NOMO-1 treated with dmso at 0.1 percent for 144 hours (cell line): ENCODE measurements around the gene TNIK.
"Not testable (repeated sequence)": the region's sequence is repeated elsewhere in the genome, so short reads cannot be mapped to it uniquely, and the experiment has no call there.

ENCODE experiments used
- DNase-seq: peaks from one replicate; lab custom pipeline; 2025; ENCODE audit not compliant: unreplicated experiment; lab: John Stamatoyannopoulos, UW

TNIK gene

GRCh38 chr3:171422855-171423254 lies 37.4 kb downstream of the TNIK start:
- not testable (repeated sequence) for DNase-seq

- no peak for DNase-seq
Observed at GRCh38 chr3:171420667-171421066, 39.5 kb downstream of the TNIK start.

GRCh38 chr3:171419457-171419856 lies 40.7 kb downstream of the TNIK start:
- DNase-seq = no peak

- no peak for DNase-seq
Observed at GRCh38 chr3:171417813-171418212, 42.4 kb downstream of the TNIK start.

GRCh38 chr3:171417137-171417536 lies 43.1 kb downstream of the TNIK start:
- DNase-seq = no peak

- DNase-seq = no peak
Observed at GRCh38 chr3:171416666-171417065, 43.5 kb downstream of the TNIK start.

GRCh38 chr3:171416061-171416460 lies 44.1 kb downstream of the TNIK start:
- no peak for DNase-seq

GRCh38 chr3:171415070-171415469 lies 45.1 kb downstream of the TNIK start:
- DNase-seq = no peak

GRCh38 chr3:171412473-171412872 lies 47.7 kb downstream of the TNIK start:
- no peak for DNase-seq

GRCh38 chr3:171412054-171412453 lies 48.2 kb downstream of the TNIK start:
- DNase-seq = no peak

- no peak for DNase-seq
Observed at GRCh38 chr3:171410186-171410585, 50.0 kb downstream of the TNIK start.

- DNase-seq = no peak
Observed at GRCh38 chr3:171407759-171408158, 52.4 kb downstream of the TNIK start.

GRCh38 chr3:171404376-171404967 lies 55.7 kb downstream of the TNIK start:
- no peak for DNase-seq

- no peak for DNase-seq
Observed at GRCh38 chr3:171402281-171402680, 57.9 kb downstream of the TNIK start.

- DNase-seq = no peak
Observed at GRCh38 chr3:171401432-171401831, 58.8 kb downstream of the TNIK start.

- DNase-seq = no peak
Observed at GRCh38 chr3:171399842-171400241, 60.4 kb downstream of the TNIK start.

GRCh38 chr3:171398343-171398742 lies 61.9 kb downstream of the TNIK start:
- DNase-seq = no peak

GRCh38 chr3:171397089-171397488 lies 63.1 kb downstream of the TNIK start:
- DNase-seq = no peak

- no peak for DNase-seq
Observed at GRCh38 chr3:171396048-171396447, 64.2 kb downstream of the TNIK start.

- DNase-seq = no peak
Observed at GRCh38 chr3:171393032-171393744, 67.0 kb downstream of the TNIK start.

GRCh38 chr3:171391432-171391831 lies 68.8 kb downstream of the TNIK start:
- DNase-seq = no peak

GRCh38 chr3:171390051-171390941 lies 69.9 kb downstream of the TNIK start:
- no peak for DNase-seq
